Measurements from ENCODE around the gene APBB2.

- TF ChIP-seq CTCF (conservative IDR thresholded peaks at IDR 0.05) (no peak), ZFX (IDR thresholded peaks at IDR 0.05) (no peak)
Measured at GRCh38 chr4:41119867-41120295, 94.5 kb downstream of the APBB2 start.
